HepG2 (cell line): Measurements from ENCODE around the gene ABL2. TPM values are rescaled to one million over a fixed set of nuclear protein-coding genes. Genes with fewer than 3 reads are reported as not detected.

ENCODE experiments used
- ATAC-seq: fragments of 200-7000 bp; cut with Tn5 transposase; 3 replicates; pipeline ENCODE4 v1.9.1; 2020; ENCODE audit warnings: mild to moderate bottlenecking, moderate library complexity
- BruUV-seq: library from RNA; stranded (reverse); fragments of 400-500 nt; replicated peaks from 2 replicates; lab custom pipeline; 2021; lab: Mats Ljungman, UMichigan
- CTCF ChIA-PET: fragments of 300-600 bp; formaldehyde crosslinking; extraction: SDS; loops from one replicate; lab custom pipeline; 2021; ENCODE audit warnings: low total read pairs, inconsistent platforms, low intra/inter-chr PET ratio; lab: Yijun Ruan, JAX
- POLR2A ChIA-PET: fragments of 350-600 bp; sonication (Branson Sonifier 250); formaldehyde crosslinking; loops from one replicate; lab custom pipeline; 2020; ENCODE audit warnings: antibody characterized with exemption, inconsistent platforms; lab: Yijun Ruan, JAX
- DNase-seq: peaks from one replicate; pipeline ENCODE4 v3.0.0-alpha.2; 2015; ENCODE audit warnings: low spot score
- FAIRE-seq: peaks from 3 replicates; lab custom pipeline; 2011; peaks lifted over from hg19 to GRCh38; lab: Jason Lieb, UNC
- H2AFZ ChIP-seq: one replicate; pipeline ENCODE4 v1.6.1; 2011; ENCODE audit warnings: low read length, inconsistent platforms
- H3K27ac ChIP-seq: fragments of 300-600 bp; 3 replicates; pipeline ENCODE4 v1.8.0; 2011; ENCODE audit warnings: mixed run types, mild to moderate bottlenecking, mixed read lengths, low read length, inconsistent platforms; ENCODE audit not compliant: insufficient read depth; ENCODE audit errors: extremely low read length
- H3K27me3 ChIP-seq, 2 experiments: fragments of 200-600 bp in 1 of 2; 2 replicates in 1 of 2; 3 replicates in 1 of 2; pipeline versions ENCODE4 v1.6.0 to v1.8.0; 2011; ENCODE audit warnings: low read length in 2 of 2, mild to moderate bottlenecking in 2 of 2, moderate library complexity in 2 of 2, inconsistent platforms in 1 of 2; ENCODE audit not compliant: insufficient read depth in 2 of 2, control insufficient read depth in 1 of 2
- H3K36me3 ChIP-seq, 2 experiments: fragments of 200-600 bp in 1 of 2; replicated peaks in 1 of 2; 2 replicates in 1 of 2; 3 replicates in 1 of 2; pipeline versions ENCODE4 v1.5.1 to v1.8.0; 2011; ENCODE audit warnings: low read length in 2 of 2, inconsistent platforms in 1 of 2; ENCODE audit not compliant: insufficient read depth in 2 of 2, control insufficient read depth in 1 of 2
- H3K4me1 ChIP-seq: 2 replicates; pipeline ENCODE4 v1.5.1; 2012; ENCODE audit warnings: low read length, inconsistent platforms; ENCODE audit not compliant: insufficient read depth
- H3K4me2 ChIP-seq: 2 replicates; pipeline ENCODE4 v1.6.0; 2011; ENCODE audit warnings: low read depth, low read length, inconsistent platforms
- H3K4me3 ChIP-seq, 3 experiments: fragments of 200-600 bp in 1 of 3; sonication (generic), shearing (Covaris generic) in 1 of 3; replicated peaks in 1 of 3; 2 replicates each; pipeline ENCODE4 v1.5.1; 2011 to 2016; ENCODE audit warnings: low read length in 3 of 3, inconsistent platforms in 2 of 3, low read depth in 2 of 3, mild to moderate bottlenecking in 2 of 3, control low read depth in 1 of 3, mixed read lengths in 1 of 3; ENCODE audit not compliant: insufficient read depth in 1 of 3
- H3K79me2 ChIP-seq: one replicate; pipeline ENCODE4 v1.6.1; 2011; ENCODE audit warnings: low read length, inconsistent platforms; ENCODE audit not compliant: insufficient read depth
- H3K9ac ChIP-seq: 2 replicates; pipeline ENCODE4 v1.6.0; 2011; ENCODE audit warnings: mild to moderate bottlenecking, low read depth, low read length, inconsistent platforms; ENCODE audit not compliant: insufficient read depth
- H3K9me3 ChIP-seq: 2 replicates; pipeline ENCODE4 v1.5.1; 2012; ENCODE audit warnings: mild to moderate bottlenecking, low read length
- H4K20me1 ChIP-seq: 2 replicates; pipeline ENCODE4 v1.6.0; 2011; ENCODE audit warnings: inconsistent platforms, mild to moderate bottlenecking, low read length, moderate library complexity; ENCODE audit not compliant: insufficient read depth
- CHD4 ChIP-seq: fragments of 200-600 bp; sonication (generic); IDR thresholded peaks from 2 replicates; pipeline ENCODE4 v1.7.0; 2017; ENCODE audit warnings: mild to moderate bottlenecking, low read length, borderline replicate concordance
- HIVEP1 ChIP-seq: sonication (generic); formaldehyde crosslinking; IDR thresholded peaks from 2 replicates; pipeline ENCODE4 v1.4.0; 2020; ENCODE audit warnings: mild to moderate bottlenecking, missing genetic modification reagents
- JARID2 ChIP-seq: sonication (generic); formaldehyde crosslinking; IDR thresholded peaks from 2 replicates; pipeline ENCODE4 v1.8.1; 2023; ENCODE audit warnings: missing genetic modification reagents, inconsistent platforms; ENCODE audit not compliant: insufficient replicate concordance
- MTF2 ChIP-seq: sonication (generic); formaldehyde crosslinking; IDR thresholded peaks from 2 replicates; pipeline ENCODE4 v1.5.0; 2020; ENCODE audit warnings: missing genetic modification reagents, borderline replicate concordance
- NFYB ChIP-seq: sonication (generic); formaldehyde crosslinking; IDR thresholded peaks from 2 replicates; pipeline ENCODE4 v1.4.0; 2020; ENCODE audit warnings: missing genetic modification reagents
- RAD51 ChIP-seq: fragments of 450-650 bp; IDR thresholded peaks from 2 replicates; pipeline ENCODE4 v1.6.1; 2016; ENCODE audit warnings: borderline replicate concordance
- STAT5B ChIP-seq: sonication (generic); formaldehyde crosslinking; IDR thresholded peaks from 2 replicates; pipeline ENCODE4 v1.4.0; 2020; ENCODE audit warnings: missing genetic modification reagents
- TBX2 ChIP-seq: sonication (generic); formaldehyde crosslinking; IDR thresholded peaks from 2 replicates; pipeline ENCODE4 v1.5.0; 2020; ENCODE audit warnings: missing genetic modification reagents, mild to moderate bottlenecking, borderline replicate concordance
- ZFP36L2 ChIP-seq: sonication (generic); formaldehyde crosslinking; IDR thresholded peaks from 2 replicates; pipeline ENCODE4 v1.4.0; 2020; ENCODE audit warnings: missing genetic modification reagents
- ZNF256 ChIP-seq: sonication (generic); formaldehyde crosslinking; conservative IDR thresholded peaks from 2 replicates; pipeline ENCODE4 v1.4.0; 2020; ENCODE audit warnings: missing genetic modification reagents
- ZNF329 ChIP-seq: sonication (generic); formaldehyde crosslinking; IDR thresholded peaks from 2 replicates; pipeline ENCODE4 v1.9.0; 2021; ENCODE audit warnings: low read depth, mild to moderate bottlenecking, missing genetic modification reagents
- in situ Hi-C: cut with HindIII; loops from 2 replicates; pipeline ENCODE4 v1.10.0; 2017; ENCODE audit warnings: low pct_unique_long_range_greater_than_20kb; ENCODE audit not compliant: extremely low pct_ligation_motif_present
- intact Hi-C: fragments of 100-400 bp; cut with micrococcal nuclease; formaldehyde crosslinking; loops from one replicate; pipeline ENCODE4 v1.10.0; 2022; ENCODE audit not compliant: unreplicated experiment
- polyA plus RNA-seq, 8 experiments: library from polyadenylated mRNA; depleted of rRNA in 3 of 8; stranded (reverse) in 7 of 8; unstranded in 1 of 8; fragments of >200 nt; fragmentation: Illumina TruSeq in 4 of 8; extraction: Trizol in 4 of 8; gene quantifications; 2 replicates each; pipeline versions ENCODE4 v1.2.1 to v1.2.3, GENCODE V29; 2011 to 2016; ENCODE audit warnings: low read depth in 4 of 8, missing spikeins in 1 of 8, mixed read lengths in 1 of 8; ENCODE audit not compliant: insufficient read depth in 1 of 8
- total RNA-seq, 5 experiments: library from RNA; depleted of rRNA; stranded (reverse); fragments of >200 nt; fragmentation: Illumina TruSeq; extraction: Trizol; gene quantifications; 2 replicates each; pipeline ENCODE4 v1.2.3, GENCODE V29; 2016; ENCODE audit warnings: low read depth in 1 of 5
- TF ChIP-seq, protein P1 (sequence below): IDR thresholded peaks from 2 replicates; pipeline ENCODE4 v1.6.1; 2016; ENCODE audit warnings: low read depth, control low read depth
- TF ChIP-seq, protein P2 (sequence below): sonication (generic); formaldehyde crosslinking; IDR thresholded peaks from 2 replicates; pipeline ENCODE4 v1.5.1; 2020; ENCODE audit warnings: missing genetic modification reagents, mild to moderate bottlenecking, borderline replicate concordance
- TF ChIP-seq, protein P3 (sequence below): sonication (generic); formaldehyde crosslinking; IDR thresholded peaks from 2 replicates; pipeline ENCODE4 v1.4.0; 2020; ENCODE audit warnings: missing genetic modification reagents, borderline replicate concordance

Gene ABL2
- total and polyA plus RNA-seq, 2 of the 13 experiments (the other 11 are each of a cell fraction or from before 2014, with no cell fraction given) = 5.8 to 6.0 TPM

DNA sequence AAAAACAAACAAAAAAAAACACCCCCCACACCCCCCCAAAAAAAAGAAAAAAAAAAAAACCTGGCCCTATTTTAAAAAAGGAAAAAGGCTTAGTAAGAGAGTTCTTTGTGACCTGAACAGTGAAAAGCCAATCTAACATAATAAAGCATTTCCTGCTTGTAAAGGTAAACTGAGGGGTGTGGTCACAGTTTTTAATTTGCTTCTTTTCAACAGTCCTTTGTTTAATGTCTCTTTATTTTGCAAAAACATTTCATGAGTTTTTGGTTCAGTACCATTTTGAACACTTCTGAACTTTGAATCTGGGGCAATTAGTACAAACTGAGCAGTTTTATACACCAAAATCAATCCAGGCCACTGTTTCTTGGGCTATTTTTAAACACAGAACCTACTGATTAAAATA is 110.0 kb downstream of the ABL2 start:
- no peaks in the 10 kb centered on the region for H4K20me1 ChIP-seq
- no peaks in the 10 kb centered on the region for H3K79me2 ChIP-seq
- in situ Hi-C loops (no loop called here), intact Hi-C loops (no loop called here)
- ATAC-seq = no peak
- H3K4me2 ChIP-seq = no peak overlapping the region
- no peak overlapping the region for H3K9ac ChIP-seq
- H3K9me3 ChIP-seq = no peaks in the 10 kb centered on the region
- H2AFZ ChIP-seq = no peak overlapping the region
- no peak for FAIRE-seq
- BruUV-seq = no TSS peak
- CTCF ChIA-PET = interaction anchor here (2.3 kb wide), 1 partner anchor 74 kb away, joined by 30 read pairs; no protein-coding TSS in a partner anchor
- no peak overlapping the region for H3K4me3 ChIP-seq
- H3K27me3 ChIP-seq = no peaks in the 10 kb centered on the region
- DNase-seq = no peak
- POLR2A ChIA-PET = no interaction called here
- no peaks in the 10 kb centered on the region for H3K4me1 ChIP-seq
- H3K27ac ChIP-seq = no peak overlapping the region
- H3K36me3 ChIP-seq = peaks cover 3 to 56% of the 10 kb centered on the region in 2 experiments
- TF ChIP-seq, protein P1, sequence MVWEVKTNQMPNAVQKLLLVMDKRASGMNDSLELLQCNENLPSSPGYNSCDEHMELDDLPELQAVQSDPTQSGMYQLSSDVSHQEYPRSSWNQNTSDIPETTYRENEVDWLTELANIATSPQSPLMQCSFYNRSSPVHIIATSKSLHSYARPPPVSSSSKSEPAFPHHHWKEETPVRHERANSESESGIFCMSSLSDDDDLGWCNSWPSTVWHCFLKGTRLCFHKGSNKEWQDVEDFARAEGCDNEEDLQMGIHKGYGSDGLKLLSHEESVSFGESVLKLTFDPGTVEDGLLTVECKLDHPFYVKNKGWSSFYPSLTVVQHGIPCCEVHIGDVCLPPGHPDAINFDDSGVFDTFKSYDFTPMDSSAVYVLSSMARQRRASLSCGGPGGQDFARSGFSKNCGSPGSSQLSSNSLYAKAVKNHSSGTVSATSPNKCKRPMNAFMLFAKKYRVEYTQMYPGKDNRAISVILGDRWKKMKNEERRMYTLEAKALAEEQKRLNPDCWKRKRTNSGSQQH (CRISPR knock-in tag) = no peak
- TF ChIP-seq ZNF329 (CRISPR knock-in tag) (no peak), STAT5B (no peak), MTF2 (CRISPR knock-in tag) (no peak), ZFP36L2 (CRISPR knock-in tag) (no peak), NFYB (no peak), TBX2 (CRISPR knock-in tag) (no peak), ZNF256 (no peak), HIVEP1 (CRISPR knock-in tag) (no peak), RAD51 (no peak), CHD4 (no peak), JARID2 (no peak)
- TF ChIP-seq, protein P2, sequence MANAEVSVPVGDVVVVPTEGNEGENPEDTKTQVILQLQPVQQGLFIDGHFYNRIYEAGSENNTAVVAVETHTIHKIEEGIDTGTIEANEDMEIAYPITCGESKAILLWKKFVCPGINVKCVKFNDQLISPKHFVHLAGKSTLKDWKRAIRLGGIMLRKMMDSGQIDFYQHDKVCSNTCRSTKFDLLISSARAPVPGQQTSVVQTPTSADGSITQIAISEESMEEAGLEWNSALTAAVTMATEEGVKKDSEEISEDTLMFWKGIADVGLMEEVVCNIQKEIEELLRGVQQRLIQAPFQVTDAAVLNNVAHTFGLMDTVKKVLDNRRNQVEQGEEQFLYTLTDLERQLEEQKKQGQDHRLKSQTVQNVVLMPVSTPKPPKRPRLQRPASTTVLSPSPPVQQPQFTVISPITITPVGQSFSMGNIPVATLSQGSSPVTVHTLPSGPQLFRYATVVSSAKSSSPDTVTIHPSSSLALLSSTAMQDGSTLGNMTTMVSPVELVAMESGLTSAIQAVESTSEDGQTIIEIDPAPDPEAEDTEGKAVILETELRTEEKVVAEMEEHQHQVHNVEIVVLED (CRISPR knock-in tag) = no peak
- TF ChIP-seq, protein P3, sequence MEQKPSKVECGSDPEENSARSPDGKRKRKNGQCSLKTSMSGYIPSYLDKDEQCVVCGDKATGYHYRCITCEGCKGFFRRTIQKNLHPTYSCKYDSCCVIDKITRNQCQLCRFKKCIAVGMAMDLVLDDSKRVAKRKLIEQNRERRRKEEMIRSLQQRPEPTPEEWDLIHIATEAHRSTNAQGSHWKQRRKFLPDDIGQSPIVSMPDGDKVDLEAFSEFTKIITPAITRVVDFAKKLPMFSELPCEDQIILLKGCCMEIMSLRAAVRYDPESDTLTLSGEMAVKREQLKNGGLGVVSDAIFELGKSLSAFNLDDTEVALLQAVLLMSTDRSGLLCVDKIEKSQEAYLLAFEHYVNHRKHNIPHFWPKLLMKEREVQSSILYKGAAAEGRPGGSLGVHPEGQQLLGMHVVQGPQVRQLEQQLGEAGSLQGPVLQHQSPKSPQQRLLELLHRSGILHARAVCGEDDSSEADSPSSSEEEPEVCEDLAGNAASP (CRISPR knock-in tag) = no peak
